Measurements from ENCODE around the gene FOXO6. TPM values are rescaled to one million over a fixed set of nuclear protein-coding genes. Genes with fewer than 3 reads are reported as not detected.

Gene FOXO6
- total and polyA plus RNA-seq, 2 of the 13 experiments (the other 11 are each of a cell fraction or from before 2014, with no cell fraction given), result 0.13 TPM; not detected in 1

GRCh38 chr1:41380195-41380594 lies 19.0 kb downstream of the FOXO6 start (continued):
- TF ChIP-seq ZNF205 (CRISPR knock-in tag; IDR thresholded peaks at IDR 0.05) (no peak), ZNF644 (CRISPR knock-in tag; IDR thresholded peaks at IDR 0.05; ENCODE audit: low read depth) (no peak), MLLT10 (CRISPR knock-in tag; IDR thresholded peaks at IDR 0.05) (no peak), ELK4 (CRISPR knock-in tag; IDR thresholded peaks at IDR 0.05; ENCODE audit: borderline replicate concordance) (no peak)
- TF ChIP-seq, protein P1, sequence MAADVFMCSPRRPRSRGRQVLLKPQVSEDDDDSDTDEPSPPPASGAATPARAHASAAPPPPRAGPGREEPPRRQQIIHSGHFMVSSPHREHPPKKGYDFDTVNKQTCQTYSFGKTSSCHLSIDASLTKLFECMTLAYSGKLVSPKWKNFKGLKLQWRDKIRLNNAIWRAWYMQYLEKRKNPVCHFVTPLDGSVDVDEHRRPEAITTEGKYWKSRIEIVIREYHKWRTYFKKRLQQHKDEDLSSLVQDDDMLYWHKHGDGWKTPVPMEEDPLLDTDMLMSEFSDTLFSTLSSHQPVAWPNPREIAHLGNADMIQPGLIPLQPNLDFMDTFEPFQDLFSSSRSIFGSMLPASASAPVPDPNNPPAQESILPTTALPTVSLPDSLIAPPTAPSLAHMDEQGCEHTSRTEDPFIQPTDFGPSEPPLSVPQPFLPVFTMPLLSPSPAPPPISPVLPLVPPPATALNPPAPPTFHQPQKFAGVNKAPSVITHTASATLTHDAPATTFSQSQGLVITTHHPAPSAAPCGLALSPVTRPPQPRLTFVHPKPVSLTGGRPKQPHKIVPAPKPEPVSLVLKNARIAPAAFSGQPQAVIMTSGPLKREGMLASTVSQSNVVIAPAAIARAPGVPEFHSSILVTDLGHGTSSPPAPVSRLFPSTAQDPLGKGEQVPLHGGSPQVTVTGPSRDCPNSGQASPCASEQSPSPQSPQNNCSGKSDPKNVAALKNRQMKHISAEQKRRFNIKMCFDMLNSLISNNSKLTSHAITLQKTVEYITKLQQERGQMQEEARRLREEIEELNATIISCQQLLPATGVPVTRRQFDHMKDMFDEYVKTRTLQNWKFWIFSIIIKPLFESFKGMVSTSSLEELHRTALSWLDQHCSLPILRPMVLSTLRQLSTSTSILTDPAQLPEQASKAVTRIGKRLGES (CRISPR knock-in tag; IDR thresholded peaks at IDR 0.05; ENCODE audit: borderline replicate concordance), result no peak

DNA sequence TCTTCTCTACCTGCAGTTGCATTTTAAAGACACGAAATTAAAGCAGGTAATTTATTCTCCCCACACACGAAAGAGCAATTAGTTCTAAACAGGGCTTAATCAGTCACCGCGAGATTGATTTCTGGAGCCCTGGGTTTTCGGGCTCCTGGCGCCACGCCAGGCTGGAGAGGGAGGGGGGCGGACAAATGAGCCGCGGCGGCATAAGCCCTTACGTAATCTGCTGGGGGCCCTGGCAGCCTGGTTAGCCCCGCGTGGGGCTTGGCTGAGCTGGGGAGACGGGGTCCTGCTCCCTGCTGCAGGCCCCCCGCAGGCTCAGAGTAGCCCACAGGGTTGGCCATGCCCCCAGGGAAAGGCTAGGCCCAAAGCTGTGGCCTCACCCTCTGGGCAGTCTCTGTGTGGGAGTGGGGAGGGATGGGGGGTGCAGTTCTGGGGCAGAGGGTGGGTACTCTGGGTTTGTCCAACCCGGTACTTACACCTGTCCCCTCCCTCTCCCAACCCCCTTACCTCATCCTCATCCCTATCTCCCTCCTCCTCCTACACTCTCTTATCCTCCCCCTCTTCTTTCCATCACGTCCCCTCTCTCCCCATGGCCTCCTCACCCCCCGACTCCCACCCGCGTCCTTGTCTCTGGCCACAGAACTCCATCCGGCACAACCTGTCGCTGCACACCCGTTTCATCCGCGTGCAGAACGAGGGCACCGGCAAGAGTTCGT lies 19.9 kb downstream of the FOXO6 start:
- intact Hi-C loops (cut with micrococcal nuclease; ENCODE audit: unreplicated experiment), result no loop called here
- WGBS (ENCODE audit: low lambda C conversion rate), result 56% methylated on average over 20 of the region's 29 CpGs
- H3K36me3 ChIP-seq (replicated peaks in 1 of 2; ENCODE audit: control insufficient read depth in 1 of 2, insufficient read depth in 2 of 2, low read length in 2 of 2), result no peaks in the 10 kb centered on the region
- ChIA-PET CTCF (ENCODE audit: low intra/inter-chr PET ratio, low total read pairs) (no interaction called here), POLR2A (no interaction called here)
- H2AFZ ChIP-seq (ENCODE audit: low read length), result no peak overlapping the region
- no TSS peak for BruUV-seq (replicated peaks)
- no peaks in the 10 kb centered on the region for H3K4me1 ChIP-seq (ENCODE audit: insufficient read depth, low read length)
- TF ChIP-seq ZNF652 (CRISPR knock-in tag; IDR thresholded peaks at IDR 0.05; ENCODE audit: borderline replicate concordance, low read depth) (0 out of 2 replicates have a peak, but pooled peaks have one; percentile 27), JUN (CRISPR knock-in tag; IDR thresholded peaks at IDR 0.05) (no peak), SMARCC2 (IDR thresholded peaks at IDR 0.05) (no peak), PATZ1 (CRISPR knock-in tag; IDR thresholded peaks at IDR 0.05) (peak; percentile 51; the same call in 1 of the 2 replicates), NFKB2 (CRISPR knock-in tag; IDR thresholded peaks at IDR 0.05; ENCODE audit: borderline replicate concordance) (no peak)
- TF ChIP-seq, protein P2, sequence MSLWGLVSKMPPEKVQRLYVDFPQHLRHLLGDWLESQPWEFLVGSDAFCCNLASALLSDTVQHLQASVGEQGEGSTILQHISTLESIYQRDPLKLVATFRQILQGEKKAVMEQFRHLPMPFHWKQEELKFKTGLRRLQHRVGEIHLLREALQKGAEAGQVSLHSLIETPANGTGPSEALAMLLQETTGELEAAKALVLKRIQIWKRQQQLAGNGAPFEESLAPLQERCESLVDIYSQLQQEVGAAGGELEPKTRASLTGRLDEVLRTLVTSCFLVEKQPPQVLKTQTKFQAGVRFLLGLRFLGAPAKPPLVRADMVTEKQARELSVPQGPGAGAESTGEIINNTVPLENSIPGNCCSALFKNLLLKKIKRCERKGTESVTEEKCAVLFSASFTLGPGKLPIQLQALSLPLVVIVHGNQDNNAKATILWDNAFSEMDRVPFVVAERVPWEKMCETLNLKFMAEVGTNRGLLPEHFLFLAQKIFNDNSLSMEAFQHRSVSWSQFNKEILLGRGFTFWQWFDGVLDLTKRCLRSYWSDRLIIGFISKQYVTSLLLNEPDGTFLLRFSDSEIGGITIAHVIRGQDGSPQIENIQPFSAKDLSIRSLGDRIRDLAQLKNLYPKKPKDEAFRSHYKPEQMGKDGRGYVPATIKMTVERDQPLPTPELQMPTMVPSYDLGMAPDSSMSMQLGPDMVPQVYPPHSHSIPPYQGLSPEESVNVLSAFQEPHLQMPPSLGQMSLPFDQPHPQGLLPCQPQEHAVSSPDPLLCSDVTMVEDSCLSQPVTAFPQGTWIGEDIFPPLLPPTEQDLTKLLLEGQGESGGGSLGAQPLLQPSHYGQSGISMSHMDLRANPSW (CRISPR knock-in tag; IDR thresholded peaks at IDR 0.05; ENCODE audit: borderline replicate concordance), result no peak
- peaks cover 5 to 43% of the 10 kb centered on the region in 2 experiments; a peak in 4 of 5 replicates for H3K27me3 ChIP-seq (ENCODE audit: control insufficient read depth in 1 of 2, insufficient read depth in 2 of 2, low read length in 2 of 2)
- H3K9me3 ChIP-seq (ENCODE audit: low read length), result no peaks in the 10 kb centered on the region
- H4K20me1 ChIP-seq (ENCODE audit: insufficient read depth, low read length), result no peaks in the 10 kb centered on the region
- ATAC-seq (0 out of 3 replicates have a peak, but pooled peaks have one; percentile 13), DNase-seq (ENCODE audit: low spot score) (no peak), FAIRE-seq (no peak)
- no peaks in the 10 kb centered on the region for H3K79me2 ChIP-seq (ENCODE audit: insufficient read depth, low read length)
- no peak overlapping the region for H3K4me3 ChIP-seq (replicated peaks in 1 of 3; ENCODE audit: insufficient read depth in 1 of 3, low read depth in 2 of 3, low read length in 3 of 3)
- H3K9ac ChIP-seq (ENCODE audit: insufficient read depth, low read depth, low read length), result no peak overlapping the region
- no peak overlapping the region for H3K27ac ChIP-seq (ENCODE audit: extremely low read length, insufficient read depth, low read length)
- no peak overlapping the region; the same call in 1 of the 2 replicates for H3K4me2 ChIP-seq (ENCODE audit: low read depth, low read length)
- in situ Hi-C loops (cut with HindIII; ENCODE audit: extremely low pct_ligation_motif_present, low pct_unique_long_range_greater_than_20kb), result no loop called here

All from HepG2 (cell line).